ENCODE measurements around the gene HYDIN.
"Not testable (repeated sequence)": the region's sequence is repeated elsewhere in the genome, so short reads cannot be mapped to it uniquely, and the experiment has no call there.

HYDIN gene

GRCh38 chr16:70984675-70985074 is 245.8 kb downstream of the HYDIN start:
- peak; percentile 84 for DNase-seq

GRCh38 chr16:70968332-70968731 is 262.2 kb downstream of the HYDIN start:
- DNase-seq = not testable (repeated sequence)

DNA sequence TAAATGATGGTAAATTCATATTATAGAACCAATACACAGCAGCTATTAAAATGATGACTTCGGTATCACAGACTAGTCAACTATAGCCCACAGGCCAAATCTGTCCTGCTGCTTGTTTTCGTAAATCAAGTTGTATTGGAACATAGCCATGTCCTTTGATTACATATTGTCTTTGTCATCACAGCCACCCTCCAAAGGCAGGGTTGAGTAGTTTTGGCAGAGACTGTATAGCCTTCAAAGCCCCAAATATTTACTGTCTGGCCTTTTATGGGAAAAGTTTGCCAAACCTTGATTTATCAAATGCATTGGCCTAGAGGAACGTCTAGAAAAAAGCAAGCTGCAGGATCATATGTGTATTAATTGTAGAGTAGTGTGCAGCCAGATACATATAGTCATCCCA is 270.4 kb downstream of the HYDIN start:
- DNase-seq = peak; percentile 45

- not testable (repeated sequence) for DNase-seq
Observed at GRCh38 chr16:70954922-70955321, 275.6 kb downstream of the HYDIN start.

GRCh38 chr16:70953824-70954223 is 276.7 kb downstream of the HYDIN start:
- DNase-seq = not testable (repeated sequence)

GRCh38 chr16:70943551-70943950 is 287.0 kb downstream of the HYDIN start:
- DNase-seq = not testable (repeated sequence)

DNA sequence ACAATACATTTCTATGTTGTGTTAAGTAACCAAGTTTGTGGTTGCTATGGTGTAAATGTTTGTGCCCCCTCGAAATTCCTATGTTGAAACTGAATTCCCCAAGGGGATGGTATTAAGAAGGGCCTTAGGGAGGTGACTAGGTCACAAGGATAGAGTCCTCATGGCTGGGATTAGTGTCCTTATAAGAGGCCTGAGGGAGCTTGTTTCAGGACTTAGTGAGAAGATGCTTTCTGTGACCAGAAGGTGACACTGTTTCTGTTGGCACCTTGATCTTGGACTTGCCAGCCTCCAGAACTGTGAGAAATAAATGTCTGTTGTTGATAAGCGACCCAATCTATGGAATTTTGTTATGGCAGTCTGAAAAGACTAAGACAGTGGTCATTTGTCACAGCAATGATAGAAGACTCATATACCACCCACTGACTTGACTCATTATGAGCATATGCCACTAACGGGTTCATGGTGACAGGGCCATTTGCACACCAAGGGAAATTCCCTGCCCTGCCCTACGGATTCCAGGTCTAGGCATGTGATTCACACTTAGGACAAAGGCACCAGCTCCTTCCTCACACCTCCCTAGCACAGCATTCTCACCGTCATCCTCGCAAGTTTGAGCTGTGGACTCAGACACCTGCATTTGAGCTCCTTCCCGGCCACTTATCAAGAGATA is 290.7 kb downstream of the HYDIN start:
- DNase-seq = not testable (repeated sequence)

DNA sequence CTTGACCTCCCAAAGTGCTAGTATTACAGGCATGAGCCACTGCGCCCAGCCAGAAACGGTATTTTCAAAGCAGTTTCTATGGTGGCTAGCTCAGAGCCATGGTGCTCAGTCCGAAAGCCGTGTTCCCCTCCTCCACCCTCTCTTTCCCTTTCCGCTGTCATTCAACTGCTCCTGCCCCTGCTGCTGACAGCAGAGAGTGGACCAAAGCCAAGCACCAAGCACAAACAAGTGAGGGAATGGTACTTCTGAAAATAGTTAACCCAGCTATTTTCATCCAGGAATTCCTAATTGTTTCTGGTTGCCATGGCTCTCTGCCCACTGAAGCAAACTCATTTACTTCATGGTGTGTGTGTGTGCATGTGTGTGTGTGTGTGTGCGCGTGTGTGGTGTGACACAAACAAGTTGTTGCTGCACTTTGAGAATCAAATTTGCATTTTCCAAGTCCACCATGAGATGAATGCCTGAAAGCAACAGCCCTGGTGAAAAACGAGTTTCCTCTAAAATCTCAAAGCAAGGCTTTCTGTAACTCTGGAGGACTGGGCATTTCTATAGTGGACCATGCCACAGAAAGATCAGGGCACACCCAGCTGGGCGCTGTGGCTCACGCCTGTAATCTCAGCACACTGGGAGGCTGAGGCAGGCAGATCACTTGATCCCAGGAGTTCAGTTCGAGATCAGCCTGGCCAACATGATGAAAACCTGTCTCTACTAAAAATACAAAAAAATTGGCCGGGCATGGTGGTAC is 293.6 kb downstream of the HYDIN start:
- DNase-seq = not testable (repeated sequence)

GRCh38 chr16:70935325-70935724 is 295.2 kb downstream of the HYDIN start:
- not testable (repeated sequence) for DNase-seq

- not testable (repeated sequence) for DNase-seq
Observed at GRCh38 chr16:70933746-70934145, 296.8 kb downstream of the HYDIN start.

GRCh38 chr16:70930757-70931156 is 299.8 kb downstream of the HYDIN start:
- not testable (repeated sequence) for DNase-seq

GRCh38 chr16:70922164-70922563 is 308.4 kb downstream of the HYDIN start:
- DNase-seq = peak; percentile 75

GRCh38 chr16:70920661-70921060 is 309.9 kb downstream of the HYDIN start:
- DNase-seq = not testable (repeated sequence)

DNA sequence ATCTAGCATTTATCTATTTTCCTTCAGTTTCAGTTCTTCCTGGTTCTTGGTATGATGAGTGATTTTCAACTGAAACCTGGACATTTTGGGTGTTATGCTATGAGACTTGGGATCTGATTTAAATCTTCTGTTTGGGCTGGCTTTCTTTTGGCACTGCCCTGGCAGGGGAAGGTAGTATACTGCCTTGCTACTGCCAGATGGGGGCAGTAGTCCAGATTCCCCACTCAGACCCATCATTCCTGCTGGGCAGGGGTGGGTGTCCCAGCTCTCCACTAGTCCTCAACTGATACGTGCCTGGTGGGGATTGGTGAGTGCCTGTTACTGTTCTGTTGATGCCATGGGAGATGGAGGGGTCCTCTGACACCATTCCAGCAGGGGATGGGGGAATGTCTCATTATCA is 342.3 kb downstream of the HYDIN start:
- not testable (repeated sequence) for DNase-seq

GRCh38 chr16:70884652-70885051 is 345.9 kb downstream of the HYDIN start:
- not testable (repeated sequence) for DNase-seq

GRCh38 chr16:70882311-70882710 is 348.2 kb downstream of the HYDIN start:
- DNase-seq = not testable (repeated sequence)

DNA sequence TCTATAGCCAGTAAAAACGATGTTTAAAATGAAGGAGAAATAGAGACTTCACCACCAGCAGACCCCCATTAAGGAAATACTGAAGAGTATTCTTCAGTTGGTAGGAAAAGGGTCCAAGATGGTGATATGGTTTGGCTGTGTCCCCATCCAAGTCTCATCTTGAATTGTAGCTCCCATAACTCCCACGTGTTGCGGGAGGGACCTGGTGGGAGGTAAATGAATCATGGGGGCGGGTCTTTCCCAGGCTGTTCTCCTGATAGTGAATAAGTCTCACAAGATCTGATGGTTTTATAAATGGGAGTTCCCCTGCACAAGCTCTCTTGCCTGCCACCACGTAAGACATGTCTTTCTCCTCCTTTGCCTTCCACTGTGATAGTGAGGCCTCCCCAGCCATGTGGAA is 352.6 kb downstream of the HYDIN start:
- not testable (repeated sequence) for DNase-seq

DNA sequence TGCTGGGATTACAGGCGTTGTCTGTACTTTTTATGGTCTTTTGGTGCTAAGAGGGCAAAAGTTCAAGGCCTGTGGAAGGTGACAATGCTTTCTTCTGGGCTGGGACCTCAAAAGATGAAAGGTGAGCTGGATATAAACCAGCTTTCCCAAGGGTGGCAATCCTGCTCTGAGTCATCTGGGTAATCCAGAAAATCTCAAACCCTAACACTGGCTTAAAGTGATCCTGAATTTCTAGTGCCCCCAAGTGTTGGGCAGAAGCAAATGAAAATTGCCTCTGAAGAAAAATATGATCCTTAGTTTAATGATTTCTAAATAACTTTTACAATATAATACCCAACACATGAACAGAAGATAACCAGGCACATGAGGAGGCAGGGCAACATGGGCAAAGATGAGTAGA is 354.1 kb downstream of the HYDIN start:
- not testable (repeated sequence) for DNase-seq

DNA sequence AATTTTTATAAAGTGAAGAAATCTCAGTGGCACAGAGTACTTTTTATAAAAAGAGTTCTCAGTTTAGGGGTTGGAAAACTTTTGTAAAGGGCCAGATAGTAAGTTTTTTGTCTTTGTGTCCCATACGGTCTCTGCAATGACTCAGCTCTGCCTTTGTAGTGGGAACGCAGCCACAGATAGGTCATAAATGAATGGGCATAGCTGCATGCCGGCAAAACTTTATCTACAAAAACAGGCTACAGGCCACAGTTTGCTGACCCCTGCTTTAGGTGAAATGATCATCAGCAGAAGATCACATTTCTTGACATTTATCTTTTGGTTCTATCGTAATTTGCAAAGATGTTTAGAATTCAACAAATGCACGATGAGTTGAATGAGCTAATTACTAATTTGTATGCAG is 365.8 kb downstream of the HYDIN start:
- not testable (repeated sequence) for DNase-seq

DNA sequence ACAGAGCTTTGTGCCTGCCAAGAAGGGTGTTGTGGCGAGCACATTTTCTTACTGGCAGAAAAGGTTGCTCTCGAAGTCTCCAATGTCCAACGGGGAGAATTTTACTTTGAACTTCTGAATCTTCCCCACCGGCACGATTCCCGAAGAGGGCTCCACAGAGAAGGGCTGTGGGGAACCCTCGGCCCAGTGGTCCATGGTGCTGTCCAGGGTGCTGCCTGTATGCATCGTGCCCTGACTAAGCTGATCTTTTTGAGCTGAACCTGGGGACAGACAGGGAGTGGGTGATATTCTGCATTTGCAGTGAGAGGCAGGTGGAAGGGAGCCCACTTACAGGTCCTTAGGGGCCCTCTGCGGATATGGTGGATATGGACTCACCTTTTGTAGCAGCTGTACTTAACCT is 368.5 kb downstream of the HYDIN start:
- DNase-seq = not testable (repeated sequence)

- not testable (repeated sequence) for DNase-seq
Observed at GRCh38 chr16:70851299-70851698, 379.2 kb downstream of the HYDIN start.

DNA sequence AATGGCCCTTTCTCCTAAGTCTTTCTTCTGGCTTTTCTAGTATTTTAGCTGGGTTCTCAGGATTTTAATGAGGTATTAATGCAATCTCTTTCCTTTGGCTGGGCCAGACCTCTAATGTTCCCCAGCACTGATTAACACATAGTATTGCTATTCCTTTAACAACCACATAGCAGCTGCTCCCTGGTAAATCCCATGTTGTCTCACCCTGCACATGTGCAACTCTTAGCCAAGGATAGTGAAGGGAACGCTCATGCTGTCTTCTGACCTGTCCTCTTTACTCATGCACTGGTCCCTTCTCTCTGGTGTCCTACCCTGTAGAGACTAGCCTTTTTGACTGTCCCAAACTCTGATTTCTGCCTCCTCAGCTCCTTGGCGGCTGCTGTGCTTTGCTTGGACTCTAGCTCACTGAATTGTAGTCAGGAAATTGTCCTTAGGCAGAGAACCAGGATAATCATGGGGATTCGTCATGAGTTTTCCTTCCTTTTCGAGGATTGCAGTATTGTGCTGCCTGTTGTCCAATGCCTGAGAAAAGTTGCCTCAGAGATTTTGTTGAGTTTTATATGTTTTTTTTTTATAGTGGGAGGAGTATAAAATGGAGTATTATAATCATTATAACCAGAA is 406.9 kb downstream of the HYDIN start:
- DNase-seq = not testable (repeated sequence)

GRCh38 chr16:70822734-70823133 is 407.8 kb downstream of the HYDIN start:
- DNase-seq = not testable (repeated sequence)

GRCh38 chr16:70818088-70818487 is 412.4 kb downstream of the HYDIN start:
- DNase-seq = not testable (repeated sequence)

All from NCI-H1092 treated with DMSO at 0.1 percent for 48 hours (cell line).